Daoy (cell line): ENCODE results near the gene IL36RN. TPM values are rescaled to one million over a fixed set of nuclear protein-coding genes. Genes with fewer than 3 reads are reported as not detected.

Source experiments
- DNase-seq: peaks from one replicate; pipeline ENCODE4 v3.0.0-alpha.2; 2015; ENCODE audit warnings: low read depth
- total RNA-seq: library from RNA; depleted of rRNA; stranded (reverse); fragments of >200 nt; shearing (Covaris generic); gene quantifications from 2 replicates; pipeline ENCODE4 v1.2.3, GENCODE V29; 2014

The IL36RN gene
- total RNA-seq, 1 experiment from 2014 or later: not detected

DNA sequence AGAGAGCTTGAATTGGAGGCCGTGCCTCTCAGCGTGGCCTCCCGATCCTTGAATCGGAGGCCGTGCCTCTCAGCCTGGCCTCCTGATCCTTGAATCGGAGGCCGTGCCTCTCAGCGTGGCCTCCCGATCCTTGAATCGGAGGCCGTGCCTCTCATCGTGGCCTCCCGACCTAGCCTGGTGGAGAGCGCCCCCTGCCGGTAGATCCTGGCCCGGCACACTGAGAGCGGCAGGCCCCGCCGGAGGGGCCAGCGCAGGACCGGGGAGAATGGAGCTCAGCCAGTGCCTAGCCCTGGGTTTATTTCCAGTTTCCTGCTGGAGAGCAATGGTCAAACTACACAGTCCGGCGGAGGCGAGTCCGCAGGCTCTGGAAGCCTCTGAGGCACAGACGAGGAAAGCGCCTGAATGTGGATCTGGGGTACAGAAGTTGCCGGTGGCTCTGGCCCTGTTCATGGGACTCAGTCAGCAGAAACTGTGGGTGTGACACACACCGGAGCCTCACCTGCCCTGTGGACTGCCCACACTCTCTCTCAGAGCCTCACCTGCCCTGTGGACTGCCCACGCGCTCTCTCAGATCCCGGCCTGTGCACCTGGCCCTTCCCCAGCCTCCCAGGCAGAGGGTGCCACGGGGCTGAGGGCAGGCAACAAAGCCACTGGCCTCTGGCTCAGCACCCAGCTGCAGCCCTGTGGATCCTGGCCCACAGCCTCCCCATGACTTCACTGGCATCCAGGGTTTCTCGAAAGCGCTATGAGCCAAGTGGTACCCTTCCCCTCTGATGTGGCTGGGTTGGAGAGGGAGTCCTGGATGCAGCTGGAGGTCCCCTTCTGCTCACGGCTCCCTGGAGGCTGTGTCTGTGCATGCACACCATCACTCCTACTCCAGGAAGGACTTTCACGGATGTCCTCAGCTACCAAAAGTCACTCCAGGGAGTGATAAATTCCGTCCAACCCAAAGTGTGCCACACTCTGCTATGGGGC is 7.8 kb upstream of the IL36RN start:
- DNase-seq: no peak

GRCh38 chr2:113052396-113052917 is 6.5 kb upstream of the IL36RN start, which contains the start of gene IL36B:
Gene IL36B (minus strand): TSS chr2:113052867.
- DNase-seq: no peak

DNA sequence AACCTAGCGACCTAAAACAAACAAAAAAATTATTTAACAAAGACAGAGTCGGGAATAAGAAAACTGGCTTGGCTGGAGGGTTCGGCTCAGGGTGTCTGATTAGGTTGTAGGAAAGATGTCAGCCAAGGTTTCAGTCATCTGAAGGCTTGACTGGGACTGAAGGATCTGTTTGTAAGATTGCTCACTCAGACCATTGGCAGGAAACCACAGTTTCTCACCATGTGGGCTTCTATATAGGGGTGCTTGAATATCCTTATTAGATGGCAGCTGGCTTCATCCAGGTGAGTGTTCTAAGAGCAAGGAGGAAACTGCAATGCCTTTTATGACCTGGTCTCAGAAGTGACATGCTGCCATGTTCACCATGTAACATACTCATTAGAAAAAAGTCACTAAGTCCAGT is 5.3 kb upstream of the IL36RN start:
- no peak for DNase-seq

- no peak for DNase-seq
These were observed 4.9 kb upstream of the IL36RN start for GRCh38 chr2:113054066-113054465.

GRCh38 chr2:113056521-113056920 is 2.5 kb upstream of the IL36RN start:
- no peak for DNase-seq

- no peak for DNase-seq
These were observed 1.9 kb upstream of the IL36RN start for GRCh38 chr2:113057117-113057516.

DNA sequence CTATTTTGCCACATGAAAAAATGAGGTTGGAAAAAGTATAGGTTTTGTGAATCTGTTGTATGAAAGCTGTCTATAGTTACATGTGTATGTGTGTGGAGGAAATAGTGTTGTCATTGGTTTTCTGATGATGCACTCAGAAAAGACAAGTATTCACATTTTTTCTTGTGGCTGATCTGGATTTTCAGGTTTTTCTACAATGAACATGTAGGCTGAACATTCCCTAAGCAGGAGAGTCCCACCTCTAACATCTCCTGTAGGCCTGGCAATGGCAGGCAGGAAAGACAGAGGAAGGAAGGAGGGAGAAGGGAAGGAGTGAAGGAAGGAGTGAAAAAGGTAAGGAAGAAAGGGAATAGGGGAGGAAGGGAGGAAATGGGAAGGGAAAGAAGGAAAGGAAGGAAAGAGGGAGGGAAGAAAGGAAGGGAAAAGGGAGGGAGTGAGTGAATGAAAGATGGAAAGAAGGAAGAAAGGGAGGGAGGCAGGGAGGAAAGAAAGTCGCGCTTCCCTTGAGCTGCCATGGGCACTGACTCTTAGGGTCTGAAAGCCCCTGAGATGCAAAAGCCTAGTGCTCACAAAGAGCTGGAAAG is 495 bp upstream of the IL36RN start:
- no peak for DNase-seq

DNA sequence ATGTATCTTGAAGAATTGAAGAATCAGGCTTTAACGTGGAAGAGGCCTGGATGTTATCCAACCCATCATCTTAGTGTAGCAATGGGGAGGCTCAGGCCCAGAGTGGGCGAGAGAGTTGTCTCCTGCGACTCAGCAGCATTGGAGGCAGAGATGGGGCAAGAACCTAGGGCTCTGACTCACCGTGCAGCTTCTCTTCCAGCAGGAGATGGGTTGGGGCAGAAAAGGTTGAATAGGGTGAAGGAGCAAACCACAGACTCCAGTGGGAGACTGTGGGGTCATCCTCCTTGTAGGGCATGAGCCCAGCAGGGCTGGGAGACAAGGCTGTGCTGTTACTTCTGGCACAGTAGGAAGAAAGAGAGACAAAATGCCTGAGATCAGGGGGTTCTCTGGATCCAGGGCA is 1.4 kb downstream of the IL36RN start:
- no peak for DNase-seq

- DNase-seq: no peak
These were observed 1.8 kb downstream of the IL36RN start for GRCh38 chr2:113060796-113061195.

DNA sequence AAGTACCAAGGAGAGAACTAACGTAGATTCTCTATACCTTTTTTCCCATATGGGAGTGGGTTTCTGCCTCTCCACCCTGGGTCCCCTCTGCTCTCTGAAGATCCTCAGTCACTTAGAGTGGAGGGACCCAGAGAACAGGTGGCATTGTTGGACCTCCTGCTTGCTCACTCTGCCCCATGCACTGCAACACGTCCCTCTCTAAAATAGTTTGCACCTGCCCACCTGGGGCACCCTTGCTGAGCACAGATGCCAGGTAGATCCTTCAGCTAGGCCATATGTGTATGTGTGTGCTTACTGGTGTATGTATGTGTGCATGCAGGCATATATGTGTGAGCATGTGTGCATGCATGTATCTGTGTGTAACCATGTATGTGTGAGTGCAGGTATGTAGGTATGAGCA is 2.2 kb downstream of the IL36RN start:
- no peak for DNase-seq

DNA sequence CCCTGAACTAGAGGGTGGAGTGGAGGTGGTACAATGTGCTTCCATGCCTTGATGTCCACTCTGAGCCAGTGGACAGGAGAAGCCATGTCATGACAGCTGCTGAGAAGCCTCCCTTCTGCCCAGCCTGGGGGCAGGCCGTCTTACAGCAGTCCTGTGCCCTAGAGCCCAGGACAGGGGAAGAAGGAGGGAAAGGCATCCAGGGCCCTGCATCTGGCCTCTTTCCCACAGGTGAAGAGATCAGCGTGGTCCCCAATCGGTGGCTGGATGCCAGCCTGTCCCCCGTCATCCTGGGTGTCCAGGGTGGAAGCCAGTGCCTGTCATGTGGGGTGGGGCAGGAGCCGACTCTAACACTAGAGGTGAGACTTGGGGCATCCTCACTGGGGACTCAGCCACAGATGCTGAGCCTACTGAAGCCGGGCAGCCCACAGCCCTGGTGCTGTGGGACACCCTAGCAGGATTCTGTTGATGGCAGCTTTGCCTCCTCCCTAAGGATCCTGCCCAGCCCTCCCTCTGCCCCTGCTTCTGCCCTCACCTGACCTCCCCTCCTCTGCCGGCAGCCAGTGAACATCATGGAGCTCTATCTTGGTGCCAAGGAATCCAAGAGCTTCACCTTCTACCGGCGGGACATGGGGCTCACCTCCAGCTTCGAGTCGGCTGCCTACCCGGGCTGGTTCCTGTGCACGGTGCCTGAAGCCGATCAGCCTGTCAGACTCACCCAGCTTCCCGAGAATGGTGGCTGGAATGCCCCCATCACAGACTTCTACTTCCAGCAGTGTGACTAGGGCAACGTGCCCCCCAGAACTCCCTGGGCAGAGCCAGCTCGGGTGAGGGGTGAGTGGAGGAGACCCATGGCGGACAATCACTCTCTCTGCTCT is 3.1 kb downstream of the IL36RN start:
- DNase-seq: no peak

- no peak for DNase-seq
These were observed 5.3 kb downstream of the IL36RN start for GRCh38 chr2:113064281-113064680.

DNA sequence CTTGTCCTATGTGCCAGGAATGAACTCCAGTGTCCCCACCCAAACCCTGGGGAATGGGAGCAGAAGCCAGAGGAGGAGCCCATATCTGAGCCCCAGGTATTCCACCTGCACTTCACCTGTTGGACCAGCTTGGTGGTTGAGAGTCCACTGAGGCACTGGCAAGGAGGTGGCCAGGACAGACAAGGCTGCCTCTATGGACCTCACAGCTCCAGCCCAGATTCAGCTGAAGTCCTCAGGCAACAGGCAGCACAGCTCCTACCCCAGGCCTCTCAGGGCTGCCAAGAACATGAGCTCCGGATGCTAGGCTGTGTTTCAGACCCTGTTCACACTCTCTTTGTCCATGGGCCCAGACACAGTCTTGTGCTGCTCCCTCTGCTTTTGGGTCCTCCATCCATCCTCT is 5.9 kb downstream of the IL36RN start:
- DNase-seq: no peak

DNA sequence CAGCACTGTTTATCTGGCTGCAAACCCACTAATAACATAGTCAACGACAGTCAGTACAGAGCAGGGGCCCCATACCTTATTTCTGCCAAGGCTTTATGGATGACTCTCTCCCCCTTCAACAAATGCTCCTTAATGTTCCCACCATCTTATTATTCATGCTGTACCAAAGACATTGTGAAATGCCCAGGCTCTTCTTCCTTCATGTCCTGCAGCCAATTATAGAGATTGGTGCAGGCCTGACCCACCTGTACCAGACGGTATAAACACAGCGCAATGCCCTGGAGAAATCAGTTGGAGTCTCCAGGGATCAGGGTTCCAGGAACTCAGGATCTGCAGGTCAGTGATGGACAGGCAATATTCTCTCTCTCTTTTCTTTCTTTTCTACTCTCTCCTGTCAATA is 8.7 kb downstream of the IL36RN start, which contains the start of gene IL1F10:
Gene IL1F10 (plus strand): TSS at position 290 of the 400 bp plus-strand sequence. CDS start 4,769 bp downstream, outside the sequence.
- no peak for DNase-seq

- no peak for DNase-seq
These were observed 9.3 kb downstream of the IL36RN start for GRCh38 chr2:113068249-113068648.

GRCh38 chr2:113068706-113069485 is 9.9 kb downstream of the IL36RN start:
- DNase-seq: no peak

GRCh38 chr2:113069676-113070605 is 10.9 kb downstream of the IL36RN start:
- no peak for DNase-seq

- no peak for DNase-seq
These were observed 11.6 kb downstream of the IL36RN start for GRCh38 chr2:113070606-113070975.

GRCh38 chr2:113072584-113072983 is 13.6 kb downstream of the IL36RN start:
- DNase-seq: no peak

DNA sequence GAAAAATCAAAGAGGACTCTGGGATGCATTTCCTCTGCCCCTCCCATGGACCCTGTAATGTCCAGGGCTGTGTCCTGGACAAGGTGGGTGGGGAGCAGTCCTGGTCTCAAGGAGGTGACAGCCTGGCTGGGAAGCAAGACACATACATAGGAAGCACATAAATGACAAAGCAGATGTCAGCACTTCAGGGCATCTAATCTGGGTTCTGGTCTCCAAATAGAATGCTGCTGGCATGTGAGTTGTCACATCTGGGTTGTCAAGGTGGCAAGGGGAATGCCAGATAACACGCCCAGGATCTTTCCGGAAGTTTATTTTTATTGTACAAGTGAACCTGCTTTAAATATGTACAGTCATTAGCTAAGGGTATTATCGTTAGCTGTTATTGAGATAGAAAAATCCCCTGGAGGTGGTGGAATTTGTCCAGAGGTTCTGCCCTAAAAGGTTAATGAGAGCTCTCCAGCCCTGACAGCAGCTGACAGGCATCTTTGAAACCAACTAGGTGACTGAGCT is 14.4 kb downstream of the IL36RN start:
- no peak for DNase-seq
